Spinal cord (tissue), 10 donors: Measurements from ENCODE around the gene PRAMEF15. TPM values are rescaled to one million over a fixed set of nuclear protein-coding genes. Genes with fewer than 3 reads are reported as not detected.
"Not testable (repeated sequence)": the region's sequence is repeated elsewhere in the genome, so short reads cannot be mapped to it uniquely, and the experiment has no call there.

Source experiments
- DNase-seq, 6 donors: peaks; one replicate each; pipeline versions ENCODE4 v3.0.0 to v3.0.0-alpha.2; 2013 to 2015; ENCODE audit warnings: low spot score in 6 of 6, low read depth in 4 of 6
- H3K27ac ChIP-seq: one replicate; pipeline ENCODE4 v1.5.1; 2013; ENCODE audit warnings: low read depth, low read length, control low read depth
- H3K27me3 ChIP-seq: one replicate; pipeline ENCODE4 v1.6.1; 2013; ENCODE audit warnings: low read length; ENCODE audit not compliant: control insufficient read depth, insufficient read depth
- H3K36me3 ChIP-seq: one replicate; pipeline ENCODE4 v1.6.1; 2013; ENCODE audit warnings: low read length; ENCODE audit not compliant: control insufficient read depth, insufficient read depth
- H3K4me1 ChIP-seq: one replicate; pipeline ENCODE4 v1.6.1; 2013; ENCODE audit warnings: low read length; ENCODE audit not compliant: control insufficient read depth, insufficient read depth
- H3K4me3 ChIP-seq: one replicate; pipeline ENCODE4 v1.5.1; 2013; ENCODE audit warnings: low read depth, low read length, control low read depth
- H3K9me3 ChIP-seq: one replicate; pipeline ENCODE4 v1.6.1; 2013; ENCODE audit warnings: low read length; ENCODE audit not compliant: control insufficient read depth, insufficient read depth
- WGBS: methylation state at CpG from one replicate; pipeline ENCODE4 v1.1.5; 2013; ENCODE audit warnings: missing lambda C conversion rate; ENCODE audit not compliant: insufficient coverage; 5-methylcytosine and 5-hydroxymethylcytosine counted together
- long read RNA-seq, 4 donors: transcript quantifications; one replicate each; lab custom pipeline, GENCODE V29; 2026
- polyA plus RNA-seq, 2 donors: library from polyadenylated mRNA; unstranded; fragments of 120-200 nt; gene quantifications; one replicate each; pipeline ENCODE4 v1.2.1, GENCODE V29; 2013; ENCODE audit not compliant: insufficient read length in 2 of 2
- total RNA-seq, 2 donors: library from RNA; depleted of rRNA in 1 of 2; stranded (reverse); fragments of 120-200 nt in 1 of 2; fragments of >200 nt in 1 of 2; gene quantifications; one replicate each; pipeline versions ENCODE4 v1.2.3 to v1.2.4, GENCODE V29; 2013 to 2014
- donor health status: healthy.

Gene PRAMEF15
- total RNA-seq (not detected), polyA plus RNA-seq (not detected)
- long read RNA-seq, donor 1: 0 reads
- long read RNA-seq, donor 2: 0 reads
- long read RNA-seq, donor 3: 0 reads
- long read RNA-seq, donor 4: 0 reads

DNA sequence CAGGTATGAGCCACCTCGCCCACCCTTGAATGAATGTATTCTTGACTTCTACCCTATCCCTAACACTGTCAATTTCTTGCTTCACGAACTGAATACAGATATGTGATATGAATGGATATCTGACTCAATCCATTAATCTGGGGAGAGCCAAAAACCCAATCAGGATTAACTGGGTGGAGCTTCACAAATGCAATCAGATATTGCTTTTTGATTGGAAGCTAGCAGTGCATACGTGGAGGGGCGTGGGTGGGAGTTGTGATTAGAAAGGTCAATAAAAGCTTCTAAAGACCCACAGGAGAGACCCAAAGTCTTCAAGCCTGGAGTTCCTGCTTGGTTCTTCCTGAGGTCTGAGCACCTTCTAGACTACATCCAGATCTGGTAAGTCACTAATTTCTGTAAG, at the start of gene PRAMEF15:
PRAMEF15 (plus strand) TSS at position 301 of the 400 bp plus-strand sequence. CDS start 2,827 bp downstream, outside the sequence.
- WGBS: 60% methylated on average over 1 of the region's 4 CpGs
- H3K9me3 ChIP-seq: not testable (repeated sequence)

DNA sequence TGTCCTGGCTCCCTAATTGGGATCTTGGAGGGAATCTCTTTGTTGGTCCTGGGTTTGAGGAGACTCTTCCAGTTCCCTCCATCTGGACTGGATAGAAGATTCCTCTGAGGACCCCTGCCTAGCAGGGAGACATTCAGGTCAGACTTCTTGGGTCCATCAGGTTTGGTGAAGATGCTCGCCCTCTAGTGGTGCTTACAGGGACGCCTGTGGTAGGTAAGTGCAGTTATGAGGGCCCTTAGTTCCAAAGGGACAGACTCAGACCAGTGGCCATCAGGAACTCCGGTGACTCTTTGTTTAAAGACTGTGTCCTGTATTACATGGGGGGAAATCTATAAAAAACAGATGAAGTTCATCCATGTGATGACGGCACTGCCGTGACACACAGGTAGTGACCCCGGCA, 38.4 kb upstream of the PRAMEF15 start:
- H3K27me3 ChIP-seq, H3K36me3 ChIP-seq, DNase-seq, H3K4me3 ChIP-seq, H3K27ac ChIP-seq, H3K9me3 ChIP-seq, H3K4me1 ChIP-seq: not testable (repeated sequence)
- WGBS: 6% methylated on average over 2 of the region's 6 CpGs

More for the DNA sequence above, at the start of gene PRAMEF15:
- not testable (repeated sequence) for H3K27ac ChIP-seq, H3K4me3 ChIP-seq, H3K27me3 ChIP-seq, H3K4me1 ChIP-seq, DNase-seq, H3K36me3 ChIP-seq

DNA sequence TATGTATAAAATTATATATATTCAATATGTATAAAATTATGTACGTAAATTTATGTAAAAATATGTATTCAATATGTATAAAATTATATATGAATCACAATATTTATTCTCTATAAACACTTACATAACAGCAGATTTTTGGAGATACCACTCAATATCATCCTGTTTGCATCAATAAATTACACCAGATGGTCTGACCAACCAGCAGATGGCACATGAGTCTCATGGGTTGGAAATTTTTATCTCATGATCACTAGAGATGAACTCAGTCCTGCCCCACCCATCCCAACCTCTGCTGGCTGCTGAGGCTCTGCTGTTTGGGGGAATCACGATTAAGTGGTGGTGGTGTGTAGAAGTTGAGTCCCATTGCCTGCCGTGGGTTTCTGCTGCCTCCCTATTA, 35.8 kb upstream of the PRAMEF15 start:
- not testable (repeated sequence) for H3K27ac ChIP-seq, H3K4me1 ChIP-seq, H3K9me3 ChIP-seq, H3K4me3 ChIP-seq, H3K27me3 ChIP-seq, H3K36me3 ChIP-seq
- peak in 1 of 6 donors; percentile 0 for DNase-seq
- WGBS: no CpG with 5 or more reads among the region's 3 CpGs

DNA sequence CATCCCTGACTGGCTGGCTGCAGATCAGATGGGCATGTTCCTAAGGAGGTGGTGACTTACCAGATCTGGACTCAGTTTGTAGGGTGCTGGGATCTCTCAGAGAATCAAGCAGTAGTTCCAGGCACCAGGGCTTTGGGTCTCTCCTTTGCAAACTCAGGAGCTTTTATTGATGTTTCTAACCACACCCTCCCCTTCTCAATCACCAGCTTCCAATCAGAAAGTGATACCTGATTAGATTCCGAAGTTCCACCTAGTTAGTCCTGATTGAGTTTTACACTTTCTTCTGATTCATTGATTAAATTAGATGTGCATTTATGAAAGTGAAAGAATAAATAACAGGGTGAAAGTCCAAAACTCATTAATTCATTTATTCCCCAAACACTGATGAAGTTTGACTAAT, 30.3 kb upstream of the PRAMEF15 start, which contains the start of gene PRAMEF8:
PRAMEF8 (minus strand) TSS at position 101 of the 400 bp plus-strand sequence. CDS start 1,046 bp downstream, outside the sequence.
- not testable (repeated sequence) for H3K9me3 ChIP-seq, DNase-seq, H3K36me3 ChIP-seq, H3K27me3 ChIP-seq, H3K4me3 ChIP-seq, H3K27ac ChIP-seq, H3K4me1 ChIP-seq
- no CpG with 5 or more reads among the region's 1 CpG for WGBS

DNA sequence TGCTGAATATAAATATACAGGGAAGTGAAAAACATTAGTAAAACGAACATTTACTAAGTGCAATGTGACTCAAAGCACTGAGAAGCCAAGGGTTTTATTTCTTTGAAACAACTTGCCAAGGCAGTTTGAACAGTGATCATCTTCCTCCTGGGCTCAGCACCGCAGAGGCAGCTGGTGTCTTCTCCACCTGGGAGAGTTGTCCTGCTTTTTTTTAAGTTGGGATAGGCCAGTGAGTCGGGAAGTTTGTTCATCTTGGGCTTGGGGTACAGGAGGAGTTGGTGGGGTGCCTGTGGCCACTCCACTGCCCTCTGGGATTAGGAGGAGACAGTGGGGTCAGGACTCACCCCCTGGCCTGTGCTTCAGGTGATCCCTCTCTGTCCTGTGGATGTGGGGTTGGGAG, 26.4 kb upstream of the PRAMEF15 start:
- H3K36me3 ChIP-seq, H3K27ac ChIP-seq, H3K27me3 ChIP-seq, H3K4me1 ChIP-seq, H3K9me3 ChIP-seq, DNase-seq, H3K4me3 ChIP-seq: not testable (repeated sequence)
- WGBS: no CpG with 5 or more reads among the region's 3 CpGs

DNA sequence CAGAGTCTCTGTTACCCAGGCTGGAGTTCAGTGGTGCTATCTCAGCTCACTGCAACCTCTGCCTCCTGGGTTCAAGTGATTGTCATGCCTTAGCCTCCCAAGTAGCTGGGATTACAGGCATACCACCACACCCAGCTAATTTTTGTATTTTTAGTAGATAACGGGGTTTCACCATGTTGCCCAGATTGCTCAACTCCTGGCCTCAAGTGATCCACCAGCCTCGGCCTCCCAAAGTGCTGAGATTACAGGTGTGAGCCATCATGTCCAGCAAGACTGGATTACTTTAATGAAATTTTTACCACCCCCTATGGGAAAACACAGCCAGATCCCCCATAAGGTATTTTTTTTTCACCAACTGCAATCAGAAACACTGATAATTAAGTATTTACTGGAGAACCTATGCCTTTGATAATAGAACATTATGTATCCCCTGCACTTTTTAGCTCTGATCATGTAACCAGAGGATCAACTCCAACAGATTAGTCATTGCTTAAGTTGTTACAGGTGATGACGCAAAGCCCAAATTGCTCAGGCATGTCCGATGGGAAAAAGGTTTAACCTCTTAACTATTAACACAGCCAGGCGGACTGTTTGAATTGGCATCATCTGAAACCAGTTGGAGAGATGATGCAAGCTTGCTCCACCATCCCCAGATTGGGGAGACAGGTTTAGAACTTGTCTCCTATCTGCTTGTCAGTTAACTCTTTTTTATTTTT, 18.0 kb upstream of the PRAMEF15 start:
- not testable (repeated sequence) for H3K9me3 ChIP-seq, H3K4me3 ChIP-seq, H3K4me1 ChIP-seq, H3K36me3 ChIP-seq, H3K27ac ChIP-seq, H3K27me3 ChIP-seq, DNase-seq
- no CpG with 5 or more reads among the region's 5 CpGs for WGBS

DNA sequence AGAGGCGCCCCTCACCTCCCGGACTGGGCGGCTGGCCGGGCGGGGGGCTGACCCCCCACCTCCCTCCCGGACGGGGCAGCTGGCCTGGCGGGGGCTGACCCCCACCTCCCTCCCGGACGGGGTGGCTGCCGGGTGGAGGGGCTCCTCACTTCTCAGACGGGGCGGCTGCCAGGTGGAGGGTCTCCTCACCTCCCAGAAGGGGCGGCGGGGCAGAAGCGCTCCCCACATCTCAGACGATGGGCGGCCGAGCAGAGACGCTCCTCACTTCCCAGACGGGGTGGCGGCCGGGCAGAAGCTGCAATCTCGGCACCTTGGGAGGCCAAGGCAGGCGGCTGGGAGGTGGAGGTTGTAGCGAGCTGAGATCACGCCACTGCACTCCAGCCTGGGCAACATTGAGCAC, 16.7 kb upstream of the PRAMEF15 start:
- H3K36me3 ChIP-seq: not testable (repeated sequence)

DNA sequence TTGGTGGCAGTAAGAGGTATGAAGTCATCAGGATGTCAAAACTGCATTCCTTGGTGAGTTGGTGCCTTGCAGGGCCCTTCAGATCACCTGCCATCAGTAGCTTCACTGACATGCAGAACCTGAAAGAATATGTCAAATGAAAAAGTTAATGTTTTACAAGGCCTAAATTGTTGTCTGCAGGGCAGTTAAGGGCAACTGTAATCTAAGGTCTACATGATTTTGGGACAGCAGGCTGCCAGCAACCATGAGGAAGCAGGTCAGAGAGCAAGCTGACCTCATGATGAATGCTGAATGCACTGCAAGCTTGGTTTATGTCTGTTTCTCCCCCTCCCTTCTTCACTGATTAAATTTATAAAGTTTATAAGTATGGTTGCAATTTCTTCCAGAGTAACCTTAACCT, 13.2 kb upstream of the PRAMEF15 start:
- not testable (repeated sequence) for H3K27ac ChIP-seq, H3K27me3 ChIP-seq, DNase-seq, H3K4me3 ChIP-seq, H3K4me1 ChIP-seq, H3K9me3 ChIP-seq, H3K36me3 ChIP-seq

More for the DNA sequence above, 16.7 kb upstream of the PRAMEF15 start:
- not testable (repeated sequence) for H3K4me3 ChIP-seq, H3K9me3 ChIP-seq, H3K27me3 ChIP-seq, DNase-seq, H3K27ac ChIP-seq, H3K4me1 ChIP-seq
- no CpG with 5 or more reads among the region's 27 CpGs for WGBS

DNA sequence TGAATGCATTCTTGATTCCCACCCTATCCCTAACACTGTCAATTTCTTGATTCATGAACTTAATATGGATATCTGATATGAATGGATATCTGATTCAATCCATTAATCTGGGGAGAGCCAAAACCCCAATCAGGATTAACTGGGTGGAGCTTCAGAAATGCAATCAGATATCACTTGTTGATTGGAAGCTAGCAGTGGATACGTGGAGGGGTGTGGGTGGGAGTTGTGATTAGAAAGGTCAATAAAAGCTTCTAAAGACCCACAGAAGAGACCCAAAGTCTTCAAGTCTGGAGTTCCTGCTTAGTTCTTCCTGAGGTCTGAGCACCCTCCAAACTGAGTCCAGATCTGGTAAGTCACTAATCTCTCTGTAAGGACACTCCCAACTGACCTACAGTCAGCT, 12.1 kb upstream of the PRAMEF15 start, which contains the start of gene PRAMEF33:
PRAMEF33 (plus strand) TSS at position 301 of the 400 bp plus-strand sequence. CDS start 2,416 bp downstream, outside the sequence.
- not testable (repeated sequence) for H3K36me3 ChIP-seq, DNase-seq, H3K27ac ChIP-seq, H3K27me3 ChIP-seq, H3K4me1 ChIP-seq, H3K9me3 ChIP-seq, H3K4me3 ChIP-seq
- WGBS: no CpG with 5 or more reads among the region's 1 CpG

DNA sequence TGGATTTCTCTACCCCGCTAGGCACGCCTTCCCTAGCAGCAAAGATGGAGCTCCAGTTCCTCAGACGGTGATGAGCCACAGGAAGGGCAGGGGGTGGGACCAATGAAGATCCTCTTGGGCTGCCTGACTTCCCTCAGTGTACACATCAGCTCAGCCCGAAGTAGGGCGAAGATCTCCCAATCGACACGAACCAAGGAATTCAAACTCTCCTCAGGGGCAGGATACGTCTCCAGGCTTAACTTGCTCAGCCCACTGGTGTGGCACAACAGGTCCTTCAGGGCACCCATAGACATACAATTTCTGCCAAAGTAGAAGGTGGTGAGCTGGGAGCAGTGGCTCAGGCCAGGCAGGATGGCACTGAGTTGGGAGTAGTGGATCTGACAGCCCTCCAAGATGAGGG, 27.1 kb downstream of the PRAMEF15 start:
- H3K36me3 ChIP-seq, H3K4me3 ChIP-seq, H3K27ac ChIP-seq, H3K27me3 ChIP-seq, H3K9me3 ChIP-seq, H3K4me1 ChIP-seq, DNase-seq: not testable (repeated sequence)
- WGBS: no CpG with 5 or more reads among the region's 8 CpGs
